ENCODE results near the gene GATAD2A. TPM values are rescaled to one million over a fixed set of nuclear protein-coding genes. Genes with fewer than 3 reads are reported as not detected.

The GATAD2A gene
- total and polyA plus RNA-seq, 9 of the 15 experiments (the other 6 are each of a cell fraction or from before 2014, with no cell fraction given): 2.4 to 226 (median 44.2) TPM

- TF ChIP-seq MLLT1 (IDR thresholded peaks at IDR 0.05): no peak
- TF ChIP-seq ZBTB8A (IDR thresholded peaks at IDR 0.05; ENCODE audit: partially characterized antibody): no peak
- TF ChIP-seq CBFA2T2 (conservative IDR thresholded peaks at IDR 0.05): peak; percentile 16; the same call in 1 of the 2 replicates
- TF ChIP-seq KDM4B (IDR thresholded peaks at IDR 0.05; ENCODE audit: borderline replicate concordance in 2 of 2, low read depth in 1 of 2): 0 out of 4 replicates have a peak, but pooled peaks of 1 of the 2 experiments have one; percentile 85
- TF ChIP-seq ZNF57 (CRISPR knock-in tag; IDR thresholded peaks at IDR 0.05): no peak
- no peak for TF ChIP-seq KHSRP (IDR thresholded peaks at IDR 0.05)
- no peak for TF ChIP-seq SRSF3 (IDR thresholded peaks at IDR 0.05; ENCODE audit: insufficient read depth, low read length)
- TF ChIP-seq ATF3 (IDR thresholded peaks at IDR 0.05): peak; percentile 89
- TF ChIP-seq ATF3 (CRISPR knock-in tag; conservative IDR thresholded peaks at IDR 0.05): peak; percentile 94
- TF ChIP-seq MTF1 (CRISPR knock-in tag; IDR thresholded peaks at IDR 0.05; ENCODE audit: borderline replicate concordance): no peak
- peak; percentile 28 for TF ChIP-seq FOS (IDR thresholded peaks at IDR 0.05; ENCODE audit: extremely low read depth, insufficient read length)
- no peak for TF ChIP-seq ZNF280A (IDR thresholded peaks at IDR 0.05; ENCODE audit: low read depth, partially characterized antibody)
- TF ChIP-seq NUFIP1 (IDR thresholded peaks at IDR 0.05; ENCODE audit: partially characterized antibody): no peak
- TF ChIP-seq XRCC5 (IDR thresholded peaks at IDR 0.05; ENCODE audit: low read depth, low read length): peak; percentile 69
- TF ChIP-seq U2AF1 (optimal IDR thresholded peaks at IDR 0.05; ENCODE audit: low read depth, low read length): peak; percentile 93
- no peak for TF ChIP-seq HEY1 (CRISPR knock-in tag; IDR thresholded peaks at IDR 0.05; ENCODE audit: borderline replicate concordance)
- TF ChIP-seq SIN3A (IDR thresholded peaks at IDR 0.05; ENCODE audit: borderline replicate concordance in 2 of 2, control insufficient read depth in 1 of 2, low read depth in 2 of 2, low read length in 2 of 2): peak; percentile 60 to 79; a peak in 3 of 4 replicates
- TF ChIP-seq SRSF7 (optimal IDR thresholded peaks at IDR 0.05; ENCODE audit: low read depth, low read length): no peak
- TF ChIP-seq E2F4 (CRISPR knock-in tag; IDR thresholded peaks at IDR 0.05; ENCODE audit: low read depth): 0 out of 2 replicates have a peak, but pooled peaks have one; percentile 13
- TF ChIP-seq ZNF586 (CRISPR knock-in tag; conservative IDR thresholded peaks at IDR 0.05): no peak
- TF ChIP-seq MCM2 (IDR thresholded peaks at IDR 0.05; ENCODE audit: low read depth): no peak
- TF ChIP-seq ARNT (IDR thresholded peaks at IDR 0.05): no peak; a peak in 1 of 4 replicates
- no peak for TF ChIP-seq PHF20 (IDR thresholded peaks at IDR 0.05; ENCODE audit: partially characterized antibody)
Observed at GRCh38 chr19:19404879-19405860, at the start of gene GATAD2A (continued).
